Measurements from ENCODE around the gene CARF.

DNA sequence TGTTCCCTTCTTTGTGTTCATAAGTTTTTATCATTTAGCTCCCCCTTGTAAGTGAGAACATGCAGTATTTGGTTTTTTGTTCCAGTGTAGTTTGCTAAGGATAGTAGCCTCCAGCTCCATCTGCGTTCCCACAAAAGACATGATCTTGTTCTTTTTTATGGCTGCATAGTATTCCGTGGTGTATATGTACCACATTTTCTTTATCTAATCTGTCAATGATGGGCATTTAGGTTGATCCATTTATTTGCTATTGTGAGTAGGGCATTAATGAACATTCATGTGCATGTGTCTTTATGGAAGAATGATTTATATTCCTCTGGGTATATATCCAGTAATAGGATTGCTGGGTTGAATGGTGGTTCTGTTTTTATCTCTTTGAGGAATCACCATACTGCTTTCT lies 33.4 kb downstream of the CARF start:
- TF ChIP-seq EZH2 (IDR thresholded peaks at IDR 0.05; ENCODE audit: insufficient read depth, poor library complexity, severe bottlenecking) (no peak), EZH2phosphoT487 (IDR thresholded peaks at IDR 0.05; ENCODE audit: insufficient read depth, low read depth) (no peak)

Data from GM23248 (cell line).